HepG2 (cell line): ENCODE measurements around the gene CHADL. TPM values are rescaled to one million over a fixed set of nuclear protein-coding genes. Genes with fewer than 3 reads are reported as not detected.

Experiments used
- ATAC-seq: fragments of 200-7000 bp; cut with Tn5 transposase; 3 replicates; pipeline ENCODE4 v1.9.1; 2020; ENCODE audit warnings: mild to moderate bottlenecking, moderate library complexity
- BruUV-seq: library from RNA; stranded (reverse); fragments of 400-500 nt; replicated peaks from 2 replicates; lab custom pipeline; 2021; lab: Mats Ljungman, UMichigan
- CTCF ChIA-PET: fragments of 300-600 bp; formaldehyde crosslinking; extraction: SDS; loops from one replicate; lab custom pipeline; 2021; ENCODE audit warnings: low total read pairs, inconsistent platforms, low intra/inter-chr PET ratio; lab: Yijun Ruan, JAX
- POLR2A ChIA-PET: fragments of 350-600 bp; sonication (Branson Sonifier 250); formaldehyde crosslinking; loops from one replicate; lab custom pipeline; 2020; ENCODE audit warnings: antibody characterized with exemption, inconsistent platforms; lab: Yijun Ruan, JAX
- DNase-seq: peaks from one replicate; pipeline ENCODE4 v3.0.0-alpha.2; 2015; ENCODE audit warnings: low spot score
- FAIRE-seq: peaks from 3 replicates; lab custom pipeline; 2011; peaks lifted over from hg19 to GRCh38; lab: Jason Lieb, UNC
- H2AFZ ChIP-seq: one replicate; pipeline ENCODE4 v1.6.1; 2011; ENCODE audit warnings: low read length, inconsistent platforms
- H3K27ac ChIP-seq: fragments of 300-600 bp; 3 replicates; pipeline ENCODE4 v1.8.0; 2011; ENCODE audit warnings: mixed run types, mild to moderate bottlenecking, mixed read lengths, low read length, inconsistent platforms; ENCODE audit not compliant: insufficient read depth; ENCODE audit errors: extremely low read length
- H3K27me3 ChIP-seq, 2 experiments: fragments of 200-600 bp in 1 of 2; 2 replicates in 1 of 2; 3 replicates in 1 of 2; pipeline versions ENCODE4 v1.6.0 to v1.8.0; 2011; ENCODE audit warnings: low read length in 2 of 2, mild to moderate bottlenecking in 2 of 2, moderate library complexity in 2 of 2, inconsistent platforms in 1 of 2; ENCODE audit not compliant: insufficient read depth in 2 of 2, control insufficient read depth in 1 of 2
- H3K36me3 ChIP-seq, 2 experiments: fragments of 200-600 bp in 1 of 2; replicated peaks in 1 of 2; 2 replicates in 1 of 2; 3 replicates in 1 of 2; pipeline versions ENCODE4 v1.5.1 to v1.8.0; 2011; ENCODE audit warnings: low read length in 2 of 2, inconsistent platforms in 1 of 2; ENCODE audit not compliant: insufficient read depth in 2 of 2, control insufficient read depth in 1 of 2
- H3K4me1 ChIP-seq: 2 replicates; pipeline ENCODE4 v1.5.1; 2012; ENCODE audit warnings: low read length, inconsistent platforms; ENCODE audit not compliant: insufficient read depth
- H3K4me2 ChIP-seq: 2 replicates; pipeline ENCODE4 v1.6.0; 2011; ENCODE audit warnings: low read depth, low read length, inconsistent platforms
- H3K4me3 ChIP-seq, 3 experiments: fragments of 200-600 bp in 1 of 3; sonication (generic), shearing (Covaris generic) in 1 of 3; replicated peaks in 1 of 3; 2 replicates each; pipeline ENCODE4 v1.5.1; 2011 to 2016; ENCODE audit warnings: low read length in 3 of 3, inconsistent platforms in 2 of 3, low read depth in 2 of 3, mild to moderate bottlenecking in 2 of 3, control low read depth in 1 of 3, mixed read lengths in 1 of 3; ENCODE audit not compliant: insufficient read depth in 1 of 3
- H3K79me2 ChIP-seq: one replicate; pipeline ENCODE4 v1.6.1; 2011; ENCODE audit warnings: low read length, inconsistent platforms; ENCODE audit not compliant: insufficient read depth
- H3K9ac ChIP-seq: 2 replicates; pipeline ENCODE4 v1.6.0; 2011; ENCODE audit warnings: mild to moderate bottlenecking, low read depth, low read length, inconsistent platforms; ENCODE audit not compliant: insufficient read depth
- H3K9me3 ChIP-seq: 2 replicates; pipeline ENCODE4 v1.5.1; 2012; ENCODE audit warnings: mild to moderate bottlenecking, low read length
- H4K20me1 ChIP-seq: 2 replicates; pipeline ENCODE4 v1.6.0; 2011; ENCODE audit warnings: inconsistent platforms, mild to moderate bottlenecking, low read length, moderate library complexity; ENCODE audit not compliant: insufficient read depth
- KDM4B ChIP-seq: sonication (generic); formaldehyde crosslinking; IDR thresholded peaks from 2 replicates; pipeline ENCODE4 v1.4.0; 2020; ENCODE audit warnings: missing genetic modification reagents
- PCBP1 ChIP-seq: fragments of 200-400 bp; formaldehyde crosslinking; IDR thresholded peaks from 2 replicates; pipeline ENCODE4 v1.6.1; 2017; ENCODE audit warnings: mild to moderate bottlenecking, low read depth, low read length, borderline replicate concordance
- RXRA ChIP-seq: sonication (generic); formaldehyde crosslinking; IDR thresholded peaks from 2 replicates; pipeline ENCODE4 v1.5.1; 2020; ENCODE audit warnings: missing genetic modification reagents
- SUZ12 ChIP-seq: fragments of 150-350 bp; IDR thresholded peaks from 2 replicates; pipeline ENCODE4 v1.6.1; 2014; ENCODE audit warnings: low read depth, low read length
- TSC22D2 ChIP-seq: sonication (generic); formaldehyde crosslinking; IDR thresholded peaks from 2 replicates; pipeline ENCODE4 v1.5.1; 2020; ENCODE audit warnings: missing genetic modification reagents, mild to moderate bottlenecking, borderline replicate concordance
- ZNF530 ChIP-seq: sonication (generic); formaldehyde crosslinking; IDR thresholded peaks from 2 replicates; pipeline ENCODE4 v1.5.0; 2020; ENCODE audit warnings: low read depth, mild to moderate bottlenecking, missing genetic modification reagents
- WGBS: methylation state at CpG from one replicate; pipeline ENCODE4 v1.1.6; 2017; ENCODE audit warnings: low lambda C conversion rate; 5-methylcytosine and 5-hydroxymethylcytosine counted together
- in situ Hi-C: cut with HindIII; loops from 2 replicates; pipeline ENCODE4 v1.10.0; 2017; ENCODE audit warnings: low pct_unique_long_range_greater_than_20kb; ENCODE audit not compliant: extremely low pct_ligation_motif_present
- intact Hi-C: fragments of 100-400 bp; cut with micrococcal nuclease; formaldehyde crosslinking; loops from one replicate; pipeline ENCODE4 v1.10.0; 2022; ENCODE audit not compliant: unreplicated experiment
- polyA plus RNA-seq, 8 experiments: library from polyadenylated mRNA; depleted of rRNA in 3 of 8; stranded (reverse) in 7 of 8; unstranded in 1 of 8; fragments of >200 nt; fragmentation: Illumina TruSeq in 4 of 8; extraction: Trizol in 4 of 8; gene quantifications; 2 replicates each; pipeline versions ENCODE4 v1.2.1 to v1.2.3, GENCODE V29; 2011 to 2016; ENCODE audit warnings: low read depth in 4 of 8, missing spikeins in 1 of 8, mixed read lengths in 1 of 8; ENCODE audit not compliant: insufficient read depth in 1 of 8
- total RNA-seq, 5 experiments: library from RNA; depleted of rRNA; stranded (reverse); fragments of >200 nt; fragmentation: Illumina TruSeq; extraction: Trizol; gene quantifications; 2 replicates each; pipeline ENCODE4 v1.2.3, GENCODE V29; 2016; ENCODE audit warnings: low read depth in 1 of 5
- TF ChIP-seq, protein P1 (sequence below): sonication (generic); formaldehyde crosslinking; IDR thresholded peaks from 2 replicates; pipeline ENCODE4 v1.4.0; 2020; ENCODE audit warnings: missing genetic modification reagents, mild to moderate bottlenecking, borderline replicate concordance

Gene CHADL
- total and polyA plus RNA-seq, 2 of the 13 experiments (the other 11 are each of a cell fraction or from before 2014, with no cell fraction given) = 2.8 to 8.1 TPM

DNA sequence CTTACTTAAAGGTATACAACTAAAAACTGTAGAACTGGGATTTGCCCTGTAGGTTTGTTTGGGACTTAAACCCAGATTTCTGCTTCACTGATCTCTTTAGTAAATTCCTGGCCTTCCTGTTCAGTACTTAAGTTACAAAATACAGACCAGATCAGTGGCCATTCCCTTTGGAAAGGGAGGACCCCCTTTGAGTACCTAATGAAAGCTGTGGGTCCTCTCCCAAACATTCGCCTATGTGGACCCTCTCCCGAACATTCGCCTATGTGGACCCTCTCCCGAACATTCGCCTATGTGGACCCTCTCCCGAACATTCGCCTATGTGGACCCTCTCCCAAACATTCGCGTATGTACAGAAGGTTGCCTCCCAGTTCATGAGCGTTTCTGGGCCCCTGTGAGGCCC, 25.3 kb downstream of the CHADL start:
- CTCF ChIA-PET = no interaction called here

More for the DNA sequence above, 25.3 kb downstream of the CHADL start:
- no peak for ATAC-seq
- no peaks in the 10 kb centered on the region for H3K79me2 ChIP-seq
- H3K4me1 ChIP-seq = no peaks in the 10 kb centered on the region
- no peak overlapping the region for H3K4me2 ChIP-seq
- H4K20me1 ChIP-seq = no peaks in the 10 kb centered on the region
- POLR2A ChIA-PET = no interaction called here
- no TSS peak for BruUV-seq
- H3K4me3 ChIP-seq = no peak overlapping the region
- TF ChIP-seq PCBP1 (no peak), RXRA (CRISPR knock-in tag) (no peak), TSC22D2 (CRISPR knock-in tag) (no peak), SUZ12 (no peak), ZNF530 (no peak), KDM4B (CRISPR knock-in tag) (no peak)
- TF ChIP-seq, protein P1, sequence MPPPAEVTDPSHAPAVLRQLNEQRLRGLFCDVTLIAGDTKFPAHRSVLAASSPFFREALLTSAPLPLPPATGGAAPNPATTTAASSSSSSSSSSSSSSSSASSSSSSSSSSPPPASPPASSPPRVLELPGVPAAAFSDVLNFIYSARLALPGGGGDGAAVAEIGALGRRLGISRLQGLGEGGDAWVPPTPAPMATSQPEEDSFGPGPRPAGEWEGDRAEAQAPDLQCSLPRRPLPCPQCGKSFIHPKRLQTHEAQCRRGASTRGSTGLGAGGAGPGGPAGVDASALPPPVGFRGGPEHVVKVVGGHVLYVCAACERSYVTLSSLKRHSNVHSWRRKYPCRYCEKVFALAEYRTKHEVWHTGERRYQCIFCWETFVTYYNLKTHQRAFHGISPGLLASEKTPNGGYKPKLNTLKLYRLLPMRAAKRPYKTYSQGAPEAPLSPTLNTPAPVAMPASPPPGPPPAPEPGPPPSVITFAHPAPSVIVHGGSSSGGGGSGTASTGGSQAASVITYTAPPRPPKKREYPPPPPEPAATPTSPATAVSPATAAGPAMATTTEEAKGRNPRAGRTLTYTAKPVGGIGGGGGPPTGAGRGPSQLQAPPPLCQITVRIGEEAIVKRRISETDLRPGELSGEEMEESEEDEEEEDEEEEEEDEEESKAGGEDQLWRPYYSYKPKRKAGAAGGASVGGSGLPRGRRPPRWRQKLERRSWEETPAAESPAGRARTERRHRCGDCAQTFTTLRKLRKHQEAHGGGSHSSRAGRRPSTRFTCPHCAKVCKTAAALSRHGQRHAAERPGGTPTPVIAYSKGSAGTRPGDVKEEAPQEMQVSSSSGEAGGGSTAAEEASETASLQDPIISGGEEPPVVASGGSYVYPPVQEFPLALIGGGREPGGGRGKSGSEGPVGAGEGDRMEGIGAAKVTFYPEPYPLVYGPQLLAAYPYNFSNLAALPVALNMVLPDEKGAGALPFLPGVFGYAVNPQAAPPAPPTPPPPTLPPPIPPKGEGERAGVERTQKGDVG (CRISPR knock-in tag) = no peak
- TF ChIP-seq, all 625 proteins: peak for 0
- no peak overlapping the region for H3K9ac ChIP-seq
- FAIRE-seq = no peak
- H3K9me3 ChIP-seq = no peaks in the 10 kb centered on the region
- in situ Hi-C loops (no loop called here), intact Hi-C loops (no loop called here)
- no peak overlapping the region for H3K27ac ChIP-seq
- no peak overlapping the region for H2AFZ ChIP-seq
- H3K27me3 ChIP-seq = no peaks in the 10 kb centered on the region; a peak in 1 of 5 replicates
- peaks cover 1 to 24% of the 10 kb centered on the region in 2 experiments; a peak in 4 of 5 replicates for H3K36me3 ChIP-seq
- no peak for DNase-seq
- 99% methylated on average over 10 of the region's 10 CpGs for WGBS
